ENCODE measurements around the gene PPIP5K2. TPM values are rescaled to one million over a fixed set of nuclear protein-coding genes. Genes with fewer than 3 reads are reported as not detected.

PPIP5K2 gene
- total RNA-seq, 1 experiment from 2014 or later = 44.8 TPM

DNA sequence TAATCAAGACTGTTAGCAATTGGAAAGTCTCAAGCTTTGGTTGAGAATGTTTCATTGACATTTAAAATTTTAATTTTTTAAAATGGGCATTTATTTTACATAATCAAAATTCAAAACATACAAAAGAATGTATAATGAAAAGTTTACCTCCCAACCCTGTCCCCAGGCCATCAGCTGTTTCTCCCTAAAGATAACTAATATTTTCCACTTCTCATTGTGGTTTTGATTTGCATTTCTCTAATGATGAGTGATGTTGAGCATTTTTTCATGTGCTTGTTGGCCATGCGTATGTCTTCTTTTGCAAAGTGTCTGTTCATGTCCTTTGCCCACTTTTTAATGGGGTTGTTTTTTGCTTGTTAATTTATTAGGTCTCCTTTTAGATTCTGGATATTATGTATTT lies 127.0 kb downstream of the PPIP5K2 start:
- ChIA-PET POLR2A (no interaction called here), CTCF (no interaction called here)

DNA sequence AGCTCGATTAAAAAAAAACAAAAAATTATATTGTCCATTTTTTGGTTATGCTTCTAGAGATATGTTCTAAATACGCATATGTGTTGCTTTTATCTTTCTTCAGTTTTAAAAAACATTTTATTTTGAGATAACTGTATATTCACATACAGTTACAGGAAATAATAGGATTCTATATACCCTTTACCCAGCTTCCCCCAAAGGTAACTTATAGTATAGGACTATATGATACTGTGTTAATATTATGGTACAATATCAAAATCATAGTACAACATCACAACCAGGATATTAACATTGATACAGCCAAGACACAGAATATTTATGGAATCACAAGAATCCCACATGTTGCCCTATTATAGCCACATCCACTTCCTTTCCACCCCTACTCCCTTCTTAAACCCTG lies 129.0 kb downstream of the PPIP5K2 start:
- no peak overlapping the region for H3K27ac Mint-ChIP-seq (ENCODE audit: unreplicated experiment)
- H3K9me3 Mint-ChIP-seq (ENCODE audit: unreplicated experiment) = no peaks in the 10 kb centered on the region
- Histone ChIP-seq H3K9me3 (no peaks in the 10 kb centered on the region), H3K27me3 (replicated peaks; ENCODE audit: control insufficient read depth, insufficient read depth, low read length) (no peaks in the 10 kb centered on the region), H3K4me3 (ENCODE audit: low read depth, low read length) (no peak overlapping the region), H3K36me3 (ENCODE audit: control insufficient read depth, insufficient read depth, low read length) (no peaks in the 10 kb centered on the region), H3K4me1 (peaks cover 5% of the 10 kb centered on the region; the same call in 1 of the 2 replicates)
- CTCF ChIA-PET = no interaction called here
- BruUV-seq (replicated peaks) = no TSS peak
- TF ChIP-seq, protein P1, sequence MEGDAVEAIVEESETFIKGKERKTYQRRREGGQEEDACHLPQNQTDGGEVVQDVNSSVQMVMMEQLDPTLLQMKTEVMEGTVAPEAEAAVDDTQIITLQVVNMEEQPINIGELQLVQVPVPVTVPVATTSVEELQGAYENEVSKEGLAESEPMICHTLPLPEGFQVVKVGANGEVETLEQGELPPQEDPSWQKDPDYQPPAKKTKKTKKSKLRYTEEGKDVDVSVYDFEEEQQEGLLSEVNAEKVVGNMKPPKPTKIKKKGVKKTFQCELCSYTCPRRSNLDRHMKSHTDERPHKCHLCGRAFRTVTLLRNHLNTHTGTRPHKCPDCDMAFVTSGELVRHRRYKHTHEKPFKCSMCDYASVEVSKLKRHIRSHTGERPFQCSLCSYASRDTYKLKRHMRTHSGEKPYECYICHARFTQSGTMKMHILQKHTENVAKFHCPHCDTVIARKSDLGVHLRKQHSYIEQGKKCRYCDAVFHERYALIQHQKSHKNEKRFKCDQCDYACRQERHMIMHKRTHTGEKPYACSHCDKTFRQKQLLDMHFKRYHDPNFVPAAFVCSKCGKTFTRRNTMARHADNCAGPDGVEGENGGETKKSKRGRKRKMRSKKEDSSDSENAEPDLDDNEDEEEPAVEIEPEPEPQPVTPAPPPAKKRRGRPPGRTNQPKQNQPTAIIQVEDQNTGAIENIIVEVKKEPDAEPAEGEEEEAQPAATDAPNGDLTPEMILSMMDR (IDR thresholded peaks at IDR 0.05; ENCODE audit: insufficient read depth in 1 of 2, low read depth in 1 of 2, low read length in 1 of 2, severe bottlenecking in 1 of 2, unreplicated experiment in 1 of 2) = no peak
- DNase-seq = no peak
- H3K27me3 Mint-ChIP-seq (ENCODE audit: insufficient read depth, unreplicated experiment) = peaks cover 7% of the 10 kb centered on the region
- H3K4me3 Mint-ChIP-seq (ENCODE audit: unreplicated experiment) = no peak overlapping the region
- POLR2A ChIA-PET = no interaction called here
- H3K4me1 Mint-ChIP-seq (ENCODE audit: low read depth, unreplicated experiment) = peaks cover 3% of the 10 kb centered on the region
- no peaks in the 10 kb centered on the region for H3K36me3 Mint-ChIP-seq (ENCODE audit: insufficient read depth, unreplicated experiment)
- intact Hi-C loops (cut with micrococcal nuclease; ENCODE audit: unreplicated experiment) = no loop called here

More for the DNA sequence above, 127.0 kb downstream of the PPIP5K2 start:
- H3K36me3 ChIP-seq (ENCODE audit: control insufficient read depth, insufficient read depth, low read length) = no peaks in the 10 kb centered on the region
- no TSS peak for BruUV-seq (replicated peaks)
- no peaks in the 10 kb centered on the region for H3K9me3 ChIP-seq
- peaks cover 13% of the 10 kb centered on the region for H3K4me1 Mint-ChIP-seq (ENCODE audit: low read depth, unreplicated experiment)
- peaks cover 5% of the 10 kb centered on the region; the same call in 1 of the 2 replicates for H3K4me1 ChIP-seq
- DNase-seq = no peak
- no peak overlapping the region for H3K4me3 ChIP-seq (ENCODE audit: low read depth, low read length)
- H3K36me3 Mint-ChIP-seq (ENCODE audit: insufficient read depth, unreplicated experiment) = no peaks in the 10 kb centered on the region
- no peaks in the 10 kb centered on the region for H3K27me3 ChIP-seq (replicated peaks; ENCODE audit: control insufficient read depth, insufficient read depth, low read length)
- H3K9me3 Mint-ChIP-seq (ENCODE audit: unreplicated experiment) = no peaks in the 10 kb centered on the region
- H3K27ac Mint-ChIP-seq (ENCODE audit: unreplicated experiment) = no peak overlapping the region
- H3K27me3 Mint-ChIP-seq (ENCODE audit: insufficient read depth, unreplicated experiment) = peaks cover 5% of the 10 kb centered on the region
- TF ChIP-seq, protein P1 (IDR thresholded peaks at IDR 0.05; ENCODE audit: insufficient read depth in 1 of 2, low read depth in 1 of 2, low read length in 1 of 2, severe bottlenecking in 1 of 2, unreplicated experiment in 1 of 2) = no peak
- H3K4me3 Mint-ChIP-seq (ENCODE audit: unreplicated experiment) = no peak overlapping the region
- intact Hi-C loops (cut with micrococcal nuclease; ENCODE audit: unreplicated experiment) = no loop called here

DNA sequence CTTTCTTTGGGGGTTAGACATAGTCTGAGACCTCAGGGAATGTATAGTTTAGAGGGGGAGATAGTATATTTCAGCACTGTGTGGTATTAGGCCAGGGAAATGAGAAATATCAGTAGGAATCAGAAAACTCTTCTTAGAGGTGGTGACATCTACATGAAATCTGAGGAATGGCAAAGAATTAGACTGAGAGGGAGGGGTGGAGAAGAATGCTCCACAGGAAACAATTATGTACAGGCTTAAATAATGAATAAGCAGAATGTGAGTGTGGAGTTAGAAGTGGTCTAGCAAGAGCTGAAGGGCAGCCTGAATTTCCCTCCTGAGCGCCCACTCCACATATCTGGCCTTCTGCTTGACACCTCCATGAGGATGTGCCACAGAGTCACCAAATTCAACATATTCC lies 134.8 kb downstream of the PPIP5K2 start:
- DNase-seq = no peak
- no peaks in the 10 kb centered on the region for H3K27me3 ChIP-seq (replicated peaks; ENCODE audit: control insufficient read depth, insufficient read depth, low read length)
- ChIA-PET CTCF (no interaction called here), POLR2A (no interaction called here)
- no peak overlapping the region for H3K4me3 ChIP-seq (ENCODE audit: low read depth, low read length)
- TF ChIP-seq, protein P1 (IDR thresholded peaks at IDR 0.05; ENCODE audit: insufficient read depth in 1 of 2, low read depth in 1 of 2, low read length in 1 of 2, severe bottlenecking in 1 of 2, unreplicated experiment in 1 of 2) = no peak
- intact Hi-C loops (cut with micrococcal nuclease; ENCODE audit: unreplicated experiment) = loop anchor here (5.0 kb wide), 1 partner anchor 187 kb away; no protein-coding TSS in a partner anchor
- peaks cover 5% of the 10 kb centered on the region; the same call in 1 of the 2 replicates for H3K4me1 ChIP-seq
- Mint-ChIP-seq H3K4me3 (ENCODE audit: unreplicated experiment) (no peak overlapping the region), H3K27ac (ENCODE audit: unreplicated experiment) (no peak overlapping the region), H3K36me3 (ENCODE audit: insufficient read depth, unreplicated experiment) (peaks cover 8% of the 10 kb centered on the region), H3K9me3 (ENCODE audit: unreplicated experiment) (no peaks in the 10 kb centered on the region), H3K27me3 (ENCODE audit: insufficient read depth, unreplicated experiment) (peaks cover 10% of the 10 kb centered on the region), H3K4me1 (ENCODE audit: low read depth, unreplicated experiment) (peaks cover 11% of the 10 kb centered on the region)
- no peaks in the 10 kb centered on the region for H3K36me3 ChIP-seq (ENCODE audit: control insufficient read depth, insufficient read depth, low read length)
- H3K9me3 ChIP-seq = no peaks in the 10 kb centered on the region
- no TSS peak for BruUV-seq (replicated peaks)
